Kidney (tissue), 14 donors: Measurements from ENCODE around the gene SEPTIN8. TPM values are rescaled to one million over a fixed set of nuclear protein-coding genes. Genes with fewer than 3 reads are reported as not detected.

ENCODE experiments used
- DNase-seq, 5 donors: peaks; one replicate each; pipeline ENCODE4 v3.0.0-alpha.2; 2013 to 2020
- FAIRE-seq: peaks from 2 replicates; lab custom pipeline; 2012; peaks lifted over from hg19 to GRCh38; lab: Jason Lieb, UNC
- H3K27ac ChIP-seq, 2 donors: one replicate each; pipeline ENCODE4 v1.7.0; 2013; ENCODE audit warnings: low read depth in 2 of 2, low read length in 2 of 2, inconsistent platforms in 1 of 2
- H3K27me3 ChIP-seq: one replicate; pipeline ENCODE4 v1.7.1; 2013; ENCODE audit warnings: low read length, inconsistent platforms; ENCODE audit not compliant: control insufficient read depth, insufficient read depth
- H3K36me3 ChIP-seq, 3 donors: one replicate each; pipeline versions ENCODE4 v1.7.0 to v1.7.1; 2013; ENCODE audit warnings: low read length in 3 of 3, control low read depth in 1 of 3, inconsistent platforms in 1 of 3; ENCODE audit not compliant: insufficient read depth in 3 of 3, control insufficient read depth in 2 of 3
- H3K4me1 ChIP-seq, 3 donors: one replicate each; pipeline versions ENCODE4 v1.7.0 to v1.7.1; 2013; ENCODE audit warnings: low read length in 3 of 3, inconsistent platforms in 1 of 3, low read depth in 1 of 3; ENCODE audit not compliant: control insufficient read depth in 2 of 3, insufficient read depth in 2 of 3
- H3K4me3 ChIP-seq, 3 donors: one replicate each; pipeline versions ENCODE4 v1.7.0 to v1.8.1; 2013; ENCODE audit warnings: low read length in 3 of 3, control low read depth in 1 of 3, inconsistent platforms in 1 of 3
- H3K9ac ChIP-seq, 3 donors: one replicate each; pipeline versions ENCODE4 v1.7.0 to v1.7.1; 2013; ENCODE audit warnings: low read length in 3 of 3, control low read depth in 1 of 3, inconsistent platforms in 1 of 3
- H3K9me3 ChIP-seq, 3 donors: one replicate each; pipeline versions ENCODE4 v1.7.0 to v1.7.1; 2013; ENCODE audit warnings: low read length in 3 of 3, control low read depth in 1 of 3, inconsistent platforms in 1 of 3; ENCODE audit not compliant: control insufficient read depth in 2 of 3, insufficient read depth in 1 of 3
- intact Hi-C: fragments of 100-400 bp; cut with DNase I; formaldehyde crosslinking; loops from one replicate; pipeline ENCODE4 v1.11.1; 2022
- polyA plus RNA-seq: library from polyadenylated mRNA; stranded (reverse); fragments of 350-450 nt; fragmentation: Illumina TruSeq; extraction: RNeasy Lipid Tissue Mini Kit (QIAGEN cat#74804); gene quantifications from one replicate; pipeline ENCODE4 v1.2.3, GENCODE V29; 2014; ENCODE audit warnings: low read depth, low replicate concordance; ENCODE audit not compliant: insufficient read depth
- total RNA-seq: library from RNA; stranded (reverse); fragmentation: NEBNext Ultra II Directional; extraction: Animal tissue kit (Norgen Biotek cat#: 25700); gene quantifications from one replicate; pipeline ENCODE4 v1.2.1, GENCODE V29; 2021
- TF ChIP-seq, protein P1 (sequence below): IDR thresholded peaks from 3 replicates; pipeline ENCODE4 v1.5.1; 2012; ENCODE audit warnings: mild to moderate bottlenecking, moderate library complexity, borderline replicate concordance; ENCODE audit not compliant: insufficient read depth; ENCODE audit errors: extremely low read depth
- donor health status: control.
- donor health status: control.
- donor health status: control.
- donor health status: control.
- donor health status: control.
- donor health status: DM: yes; HTN: yes; CAD: no.
- donor health status: Normal renal cell carcinoma (clear cell type).

Gene SEPTIN8
- total and polyA plus RNA-seq, 2 donors from 2014 or later, result 24.9 to 54.4 TPM

GRCh38 chr5:132802044-132802684 is 25.1 kb upstream of the SEPTIN8 start:
- Histone ChIP-seq H3K4me3 (no peak overlapping the region), H3K27ac (no peak overlapping the region), H3K9me3 (no peaks in the 10 kb centered on the region), H3K27me3 (no peaks in the 10 kb centered on the region), H3K36me3 (no peaks in the 10 kb centered on the region), H3K4me1 (no peaks in the 10 kb centered on the region), H3K9ac (no peak overlapping the region)
- DNase-seq (peak in 1 of 5 donors; percentile 12), FAIRE-seq (no peak)
- TF ChIP-seq, protein P1, sequence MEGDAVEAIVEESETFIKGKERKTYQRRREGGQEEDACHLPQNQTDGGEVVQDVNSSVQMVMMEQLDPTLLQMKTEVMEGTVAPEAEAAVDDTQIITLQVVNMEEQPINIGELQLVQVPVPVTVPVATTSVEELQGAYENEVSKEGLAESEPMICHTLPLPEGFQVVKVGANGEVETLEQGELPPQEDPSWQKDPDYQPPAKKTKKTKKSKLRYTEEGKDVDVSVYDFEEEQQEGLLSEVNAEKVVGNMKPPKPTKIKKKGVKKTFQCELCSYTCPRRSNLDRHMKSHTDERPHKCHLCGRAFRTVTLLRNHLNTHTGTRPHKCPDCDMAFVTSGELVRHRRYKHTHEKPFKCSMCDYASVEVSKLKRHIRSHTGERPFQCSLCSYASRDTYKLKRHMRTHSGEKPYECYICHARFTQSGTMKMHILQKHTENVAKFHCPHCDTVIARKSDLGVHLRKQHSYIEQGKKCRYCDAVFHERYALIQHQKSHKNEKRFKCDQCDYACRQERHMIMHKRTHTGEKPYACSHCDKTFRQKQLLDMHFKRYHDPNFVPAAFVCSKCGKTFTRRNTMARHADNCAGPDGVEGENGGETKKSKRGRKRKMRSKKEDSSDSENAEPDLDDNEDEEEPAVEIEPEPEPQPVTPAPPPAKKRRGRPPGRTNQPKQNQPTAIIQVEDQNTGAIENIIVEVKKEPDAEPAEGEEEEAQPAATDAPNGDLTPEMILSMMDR, result no peak
- intact Hi-C loops, result no loop called here

GRCh38 chr5:132800545-132800944 is 23.5 kb upstream of the SEPTIN8 start:
- TF ChIP-seq, protein P1, result no peak
- H3K9me3 ChIP-seq, result no peaks in the 10 kb centered on the region
- no peaks in the 10 kb centered on the region for H3K27me3 ChIP-seq
- no peak for DNase-seq
- no peak overlapping the region for H3K27ac ChIP-seq
- no peak overlapping the region for H3K4me3 ChIP-seq
- no peak for FAIRE-seq
- intact Hi-C loops, result no loop called here
- no peaks in the 10 kb centered on the region for H3K36me3 ChIP-seq
- H3K4me1 ChIP-seq, result no peaks in the 10 kb centered on the region
- H3K9ac ChIP-seq, result no peak overlapping the region

DNA sequence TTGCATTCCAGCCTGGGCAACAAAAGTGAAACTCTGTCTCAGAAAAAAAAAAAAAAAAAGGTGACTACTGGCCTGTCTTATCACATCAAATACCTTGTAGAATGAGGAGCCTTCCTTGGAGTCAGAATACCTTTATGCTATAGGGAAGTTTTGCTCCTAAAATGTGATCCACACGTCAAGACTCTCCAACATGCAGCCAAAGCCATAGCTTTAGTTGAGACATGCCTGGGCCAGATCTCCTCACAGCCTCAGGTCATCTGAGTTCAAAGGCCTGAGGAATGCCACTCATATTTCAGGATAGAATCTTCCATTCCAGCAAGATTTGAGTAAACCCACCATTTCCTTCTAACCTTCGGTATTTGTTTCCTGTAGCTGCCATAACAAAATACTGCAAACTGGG is 22.4 kb upstream of the SEPTIN8 start:
- no peaks in the 10 kb centered on the region for H3K27me3 ChIP-seq
- no peak overlapping the region for H3K4me3 ChIP-seq
- intact Hi-C loops, result no loop called here
- H3K36me3 ChIP-seq, result no peaks in the 10 kb centered on the region
- no peaks in the 10 kb centered on the region for H3K4me1 ChIP-seq
- no peaks in the 10 kb centered on the region for H3K9me3 ChIP-seq
- no peak overlapping the region for H3K9ac ChIP-seq
- TF ChIP-seq, protein P1, result no peak
- H3K27ac ChIP-seq, result no peak overlapping the region
- DNase-seq (peak in 1 of 5 donors; percentile 0), FAIRE-seq (no peak)

- H3K4me3 ChIP-seq, result no peak overlapping the region
- TF ChIP-seq, protein P1, result no peak
- no peaks in the 10 kb centered on the region for H3K4me1 ChIP-seq
- DNase-seq (no peak), FAIRE-seq (no peak)
- no peaks in the 10 kb centered on the region for H3K27me3 ChIP-seq
- no peaks in the 10 kb centered on the region for H3K9me3 ChIP-seq
- H3K27ac ChIP-seq, result no peak overlapping the region
- H3K36me3 ChIP-seq, result no peaks in the 10 kb centered on the region
- intact Hi-C loops, result no loop called here
- H3K9ac ChIP-seq, result no peak overlapping the region
Measured at GRCh38 chr5:132797651-132798050, 20.6 kb upstream of the SEPTIN8 start.
